Left ventricle myocardium inferior (tissue), 1 donor: ENCODE measurements around the gene TCHHL1. TPM values are rescaled to one million over a fixed set of nuclear protein-coding genes. Genes with fewer than 3 reads are reported as not detected.
A peak's percentile ranks its signal among the peaks of the same experiment; 100 is the strongest.

Source experiments
- DNase-seq: peaks from one replicate; pipeline ENCODE4 v3.0.0-alpha.2; 2020
- H3K27ac ChIP-seq: fragments of 200-600 bp; replicated peaks from 2 replicates; pipeline ENCODE4 v1.8.0; 2021
- H3K27me3 ChIP-seq: fragments of 200-600 bp; 2 replicates; pipeline ENCODE4 v1.8.0; 2021; ENCODE audit warnings: low read depth
- H3K36me3 ChIP-seq: fragments of 200-600 bp; 2 replicates; pipeline ENCODE4 v1.8.0; 2021
- H3K4me1 ChIP-seq: fragments of 200-600 bp; 2 replicates; pipeline ENCODE4 v1.8.0; 2021
- H3K4me3 ChIP-seq: fragments of 200-600 bp; 2 replicates; pipeline ENCODE4 v1.8.0; 2021; ENCODE audit warnings: mild to moderate bottlenecking, moderate library complexity
- H3K9me3 ChIP-seq: fragments of 200-600 bp; replicated peaks from 2 replicates; pipeline ENCODE4 v1.8.0; 2021
- intact Hi-C: fragments of 100-400 bp; cut with micrococcal nuclease; formaldehyde crosslinking; loops from one replicate; pipeline ENCODE4 v1.11.0; 2022
- total RNA-seq: library from RNA; stranded (reverse); fragmentation: NEBNext Ultra II Directional; extraction: Animal tissue kit (Norgen Biotek cat#: 25700); gene quantifications from one replicate; pipeline ENCODE4 v1.2.1, GENCODE V29; 2021
- TF ChIP-seq, protein P1 (sequence below): fragments of 200-600 bp; IDR thresholded peaks from 2 replicates; pipeline ENCODE4 v1.8.0; 2021; ENCODE audit warnings: antibody characterized with exemption, mild to moderate bottlenecking, borderline replicate concordance
- donor health status: DM: no; HTN: yes; CAD: no; lungs with severe emphysema.

Gene TCHHL1
- total RNA-seq, 1 donor from 2014 or later: not detected

DNA sequence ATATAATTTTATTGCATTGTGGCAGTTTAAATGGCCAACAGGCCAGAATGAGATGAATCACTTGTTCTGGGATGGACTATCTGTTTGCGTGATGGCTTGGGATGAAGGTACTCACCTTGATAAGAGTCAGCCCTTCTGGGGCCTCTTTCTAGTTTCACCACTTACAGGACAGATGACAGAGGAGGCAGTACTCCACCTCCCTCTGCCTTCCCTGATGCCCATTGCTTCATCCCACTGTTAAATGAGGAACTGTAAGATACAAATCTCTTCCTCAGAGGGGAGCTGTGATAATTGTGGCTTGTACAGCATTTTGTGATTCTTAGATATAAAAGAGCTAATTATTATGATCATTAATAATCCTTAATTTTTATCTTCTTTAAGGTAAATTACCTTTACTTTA is 30.1 kb upstream of the TCHHL1 start:
- peaks cover 88% of the 10 kb centered on the region for H3K27me3 ChIP-seq
- H3K36me3 ChIP-seq: no peaks in the 10 kb centered on the region
- H3K27ac ChIP-seq: no peak overlapping the region
- H3K9me3 ChIP-seq: no peaks in the 10 kb centered on the region
- DNase-seq: no peak
- TF ChIP-seq, protein P1, sequence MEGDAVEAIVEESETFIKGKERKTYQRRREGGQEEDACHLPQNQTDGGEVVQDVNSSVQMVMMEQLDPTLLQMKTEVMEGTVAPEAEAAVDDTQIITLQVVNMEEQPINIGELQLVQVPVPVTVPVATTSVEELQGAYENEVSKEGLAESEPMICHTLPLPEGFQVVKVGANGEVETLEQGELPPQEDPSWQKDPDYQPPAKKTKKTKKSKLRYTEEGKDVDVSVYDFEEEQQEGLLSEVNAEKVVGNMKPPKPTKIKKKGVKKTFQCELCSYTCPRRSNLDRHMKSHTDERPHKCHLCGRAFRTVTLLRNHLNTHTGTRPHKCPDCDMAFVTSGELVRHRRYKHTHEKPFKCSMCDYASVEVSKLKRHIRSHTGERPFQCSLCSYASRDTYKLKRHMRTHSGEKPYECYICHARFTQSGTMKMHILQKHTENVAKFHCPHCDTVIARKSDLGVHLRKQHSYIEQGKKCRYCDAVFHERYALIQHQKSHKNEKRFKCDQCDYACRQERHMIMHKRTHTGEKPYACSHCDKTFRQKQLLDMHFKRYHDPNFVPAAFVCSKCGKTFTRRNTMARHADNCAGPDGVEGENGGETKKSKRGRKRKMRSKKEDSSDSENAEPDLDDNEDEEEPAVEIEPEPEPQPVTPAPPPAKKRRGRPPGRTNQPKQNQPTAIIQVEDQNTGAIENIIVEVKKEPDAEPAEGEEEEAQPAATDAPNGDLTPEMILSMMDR: no peak
- no peaks in the 10 kb centered on the region for H3K4me1 ChIP-seq
- no peak overlapping the region for H3K4me3 ChIP-seq
- intact Hi-C loops: no loop called here

GRCh38 chr1:152115344-152115743 is 26.5 kb upstream of the TCHHL1 start, which contains the start of gene TCHH:
TCHH (minus strand) TSS chr1:152115444; CDS start chr1:152114080, 1,364 bp downstream.
- TF ChIP-seq, protein P1: no peak
- H3K4me1 ChIP-seq: peaks cover 26% of the 10 kb centered on the region
- H3K27ac ChIP-seq: no peak within 1 kb of the TSS
- H3K27me3 ChIP-seq: peaks cover 96% of the 10 kb centered on the region
- H3K36me3 ChIP-seq: no peaks in the 10 kb centered on the region
- no peak within 1 kb of the TSS for H3K4me3 ChIP-seq
- intact Hi-C loops: no loop called here
- no peaks in the 10 kb centered on the region for H3K9me3 ChIP-seq
- DNase-seq: no peak

GRCh38 chr1:152112885-152113432 is 24.1 kb upstream of the TCHHL1 start:
- Histone ChIP-seq H3K4me1 (peaks cover 49% of the 10 kb centered on the region), H3K9me3 (peaks cover 13% of the 10 kb centered on the region), H3K27me3 (peaks cover 100% of the 10 kb centered on the region), H3K27ac (no peak overlapping the region), H3K4me3 (peak overlapping the region; percentile 67), H3K36me3 (no peaks in the 10 kb centered on the region)
- TF ChIP-seq, protein P1: no peak
- intact Hi-C loops: no loop called here
- DNase-seq: no peak

- Histone ChIP-seq H3K9me3 (peaks cover 19% of the 10 kb centered on the region), H3K36me3 (no peaks in the 10 kb centered on the region), H3K4me3 (peak overlapping the region; percentile 67), H3K27me3 (peaks cover 100% of the 10 kb centered on the region), H3K4me1 (peaks cover 54% of the 10 kb centered on the region), H3K27ac (no peak overlapping the region)
- DNase-seq: no peak
- TF ChIP-seq, protein P1: no peak
- intact Hi-C loops: no loop called here
Measured at GRCh38 chr1:152112101-152112884, 23.4 kb upstream of the TCHHL1 start.

GRCh38 chr1:152111515-152111968 is 22.7 kb upstream of the TCHHL1 start:
- Histone ChIP-seq H3K36me3 (no peaks in the 10 kb centered on the region), H3K9me3 (peaks cover 22% of the 10 kb centered on the region), H3K27ac (no peak overlapping the region), H3K4me1 (peaks cover 54% of the 10 kb centered on the region), H3K4me3 (peak overlapping the region; percentile 67), H3K27me3 (peaks cover 100% of the 10 kb centered on the region)
- intact Hi-C loops: no loop called here
- TF ChIP-seq, protein P1: no peak
- DNase-seq: no peak
